H1 (cell line): ENCODE data around the gene KCNQ2. TPM values are rescaled to one million over a fixed set of nuclear protein-coding genes. Genes with fewer than 3 reads are reported as not detected.
A peak's percentile ranks its signal among the peaks of the same experiment; 100 is the strongest.

Source experiments
- CTCF ChIA-PET: fragments of 300-600 bp; sonication (Branson Sonifier 250); formaldehyde crosslinking; loops from one replicate; lab custom pipeline; 2021; ENCODE audit not compliant: partially characterized antibody; lab: Charles Lee
- POLR2A ChIA-PET: fragments of 300-600 bp; sonication (Branson Sonifier 250); formaldehyde crosslinking; loops from one replicate; lab custom pipeline; 2021; ENCODE audit warnings: inconsistent platforms; ENCODE audit not compliant: partially characterized antibody; lab: Charles Lee
- DNase-seq, 2 experiments: peaks; one replicate each; pipeline versions ENCODE4 v3.0.0 to v3.0.0-alpha.2; 2010 to 2022; ENCODE audit warnings: low spot score in 2 of 2, low read depth in 1 of 2, mixed read lengths in 1 of 2
- FAIRE-seq: peaks from 2 replicates; lab custom pipeline; 2011; peaks lifted over from hg19 to GRCh38; lab: Jason Lieb, UNC
- H2AFZ ChIP-seq: 2 replicates; pipeline ENCODE4 v1.8.1; 2012; ENCODE audit warnings: low read length, inconsistent platforms
- H2AK5ac ChIP-seq: 2 replicates; pipeline ENCODE4 v1.6.1; 2013; ENCODE audit warnings: low read depth, low read length
- H2BK120ac ChIP-seq: replicated peaks from 2 replicates; pipeline ENCODE3; 2013; ENCODE audit warnings: low read depth, low read length, inconsistent platforms
- H2BK12ac ChIP-seq: 2 replicates; pipeline ENCODE4 v1.6.1; 2013; ENCODE audit warnings: low read depth, low read length
- H2BK15ac ChIP-seq: 2 replicates; pipeline ENCODE4 v1.6.1; 2013; ENCODE audit warnings: low read length
- H2BK20ac ChIP-seq: 2 replicates; pipeline ENCODE4 v1.6.1; 2013; ENCODE audit warnings: low read length
- H2BK5ac ChIP-seq: 2 replicates; pipeline ENCODE4 v1.6.1; 2013; ENCODE audit warnings: low read depth, low read length
- H3K14ac ChIP-seq: 2 replicates; pipeline ENCODE4 v1.6.1; 2013; ENCODE audit warnings: inconsistent platforms; ENCODE audit not compliant: insufficient read length
- H3K18ac ChIP-seq: 2 replicates; pipeline ENCODE4 v1.6.1; 2013; ENCODE audit warnings: low read length; ENCODE audit errors: extremely low read depth
- H3K23ac ChIP-seq: 2 replicates; pipeline ENCODE4 v1.6.1; 2013; ENCODE audit warnings: inconsistent platforms; ENCODE audit not compliant: insufficient read length
- H3K23me2 ChIP-seq: 2 replicates; pipeline ENCODE4 v1.6.1; 2013; ENCODE audit warnings: low read depth, low read length
- H3K27ac ChIP-seq: 2 replicates; pipeline ENCODE4 v1.6.1; 2011; ENCODE audit warnings: low read depth, low read length, inconsistent platforms
- H3K27me3 ChIP-seq, 4 experiments: replicated peaks in 1 of 4; 1 replicate in 1 of 4; 2 replicates in 3 of 4; pipeline versions ENCODE4 v1.6.1 to v1.8.1; 2011 to 2013; ENCODE audit warnings: low read length in 3 of 4, mild to moderate bottlenecking in 3 of 4, inconsistent platforms in 2 of 4, mixed read lengths in 2 of 4, moderate library complexity in 1 of 4; ENCODE audit not compliant: control insufficient read depth in 3 of 4, insufficient read depth in 3 of 4; ENCODE audit errors: extremely low read depth in 1 of 4
- H3K36me3 ChIP-seq, 4 experiments: 2 replicates each; pipeline versions ENCODE4 v1.6.1 to v1.8.1; 2011 to 2013; ENCODE audit warnings: mild to moderate bottlenecking in 4 of 4, low read length in 3 of 4, moderate library complexity in 2 of 4, control low read depth in 1 of 4, inconsistent platforms in 1 of 4; ENCODE audit not compliant: insufficient read depth in 4 of 4, control insufficient read depth in 2 of 4
- H3K4ac ChIP-seq: replicated peaks from 2 replicates; pipeline ENCODE3; 2013; ENCODE audit warnings: low read length, low read depth, mixed read lengths, inconsistent platforms; ENCODE audit not compliant: insufficient read length
- H3K4me1 ChIP-seq, 4 experiments: replicated peaks in 1 of 4; 1 replicate in 1 of 4; 2 replicates in 3 of 4; pipeline versions ENCODE4 v1.6.1 to v1.8.1; 2011 to 2013; ENCODE audit warnings: low read length in 3 of 4, inconsistent platforms in 2 of 4, mixed read lengths in 1 of 4; ENCODE audit not compliant: insufficient read depth in 4 of 4, control insufficient read depth in 3 of 4
- H3K4me2 ChIP-seq, 2 experiments: 2 replicates each; pipeline versions ENCODE4 v1.6.1 to v1.8.1; 2011 to 2013; ENCODE audit warnings: low read depth in 2 of 2, low read length in 2 of 2, control low read depth in 1 of 2, inconsistent platforms in 1 of 2, mild to moderate bottlenecking in 1 of 2; ENCODE audit not compliant: insufficient read depth in 1 of 2
- H3K4me3 ChIP-seq, 4 experiments: fragments of 200-600, 300-600 bp in 1 of 4; sonication (generic), shearing (Covaris generic), sonication (Bioruptor Twin) in 1 of 4; 2 replicates each; pipeline versions ENCODE4 v1.5.1 to v1.8.1; 2011 to 2016; ENCODE audit warnings: low read length in 4 of 4, low read depth in 3 of 4, control low read depth in 2 of 4, inconsistent platforms in 2 of 4, mild to moderate bottlenecking in 2 of 4, mixed read lengths in 1 of 4, moderate library complexity in 1 of 4; ENCODE audit not compliant: insufficient read depth in 2 of 4; ENCODE audit errors: extremely low read depth in 1 of 4
- H3K56ac ChIP-seq: replicated peaks from 2 replicates; pipeline ENCODE3; 2013; ENCODE audit warnings: low read depth, mild to moderate bottlenecking, mixed read lengths, low read length, inconsistent platforms; ENCODE audit not compliant: insufficient read length
- H3K79me1 ChIP-seq: 2 replicates; pipeline ENCODE4 v1.6.1; 2013; ENCODE audit warnings: low read depth, low read length, control low read depth
- H3K79me2 ChIP-seq, 2 experiments: 2 replicates each; pipeline versions ENCODE4 v1.6.1 to v1.8.1; 2012 to 2013; ENCODE audit warnings: low read length in 2 of 2, mild to moderate bottlenecking in 2 of 2, inconsistent platforms in 1 of 2; ENCODE audit not compliant: insufficient read depth in 2 of 2, control insufficient read depth in 1 of 2
- H3K9ac ChIP-seq, 4 experiments: replicated peaks in 1 of 4; 1 replicate in 1 of 4; 2 replicates in 3 of 4; pipeline versions ENCODE4 v1.6.1 to v1.8.1; 2011 to 2013; ENCODE audit warnings: low read depth in 3 of 4, low read length in 3 of 4, control low read depth in 2 of 4, mild to moderate bottlenecking in 2 of 4, moderate library complexity in 2 of 4, inconsistent platforms in 1 of 4; ENCODE audit errors: extremely low read depth in 1 of 4
- H3K9me3 ChIP-seq, 2 experiments: 2 replicates each; pipeline versions ENCODE4 v1.6.1 to v1.8.1; 2012 to 2013; ENCODE audit warnings: mild to moderate bottlenecking in 2 of 2, moderate library complexity in 2 of 2, control low read depth in 1 of 2, inconsistent platforms in 1 of 2, low read depth in 1 of 2, low read length in 1 of 2, mixed read lengths in 1 of 2; ENCODE audit not compliant: insufficient read depth in 2 of 2
- H4K20me1 ChIP-seq, 2 experiments: replicated peaks in 1 of 2; 2 replicates each; pipeline versions ENCODE3 to v1.8.1; 2011 to 2013; ENCODE audit warnings: inconsistent platforms in 2 of 2, low read length in 2 of 2, mild to moderate bottlenecking in 1 of 2; ENCODE audit not compliant: insufficient read depth in 2 of 2, control insufficient read depth in 1 of 2
- H4K5ac ChIP-seq: 2 replicates; pipeline ENCODE4 v1.6.1; 2013; ENCODE audit warnings: low read length, low read depth, mixed read lengths, inconsistent platforms; ENCODE audit not compliant: insufficient read length
- H4K8ac ChIP-seq: 2 replicates; pipeline ENCODE4 v1.8.0; 2013; ENCODE audit warnings: mild to moderate bottlenecking, moderate library complexity, low read length, inconsistent platforms; ENCODE audit not compliant: insufficient read depth; ENCODE audit errors: extremely low read depth
- H4K91ac ChIP-seq: replicated peaks from 2 replicates; pipeline ENCODE3; 2013; ENCODE audit warnings: low read length, mixed read lengths, inconsistent platforms; ENCODE audit not compliant: insufficient read length
- ASH2L ChIP-seq: fragments of 200-600, 300-600 bp; sonication (generic); IDR thresholded peaks from one replicate; pipeline ENCODE4 v1.7.1; 2017; ENCODE audit warnings: low read length
- CBX5 ChIP-seq: fragments of 300-800, 300-1000 bp; sonication (generic); IDR thresholded peaks from 2 replicates; pipeline ENCODE4 v1.7.1; 2016; ENCODE audit warnings: antibody characterized with exemption, low read length, low read depth
- CEBPB ChIP-seq: IDR thresholded peaks from 2 replicates; pipeline ENCODE4 v1.6.1; 2012; ENCODE audit warnings: low read depth, low read length
- EZH2 ChIP-seq: fragments of 200-600 bp; sonication (generic); IDR thresholded peaks from 2 replicates; pipeline ENCODE4 v1.7.1; 2012; ENCODE audit warnings: low read depth, mild to moderate bottlenecking, moderate library complexity, low read length, inconsistent platforms; ENCODE audit not compliant: severe bottlenecking
- JUND ChIP-seq: IDR thresholded peaks from 2 replicates; pipeline ENCODE4 v1.6.1; 2011; ENCODE audit warnings: mild to moderate bottlenecking, improper control_type of control experiment, low read length
- KDM1A ChIP-seq: fragments of 200-600, 300-600 bp; sonication (generic); IDR thresholded peaks from 2 replicates; pipeline ENCODE4 v1.7.1; 2016; ENCODE audit warnings: mild to moderate bottlenecking, low read length, borderline replicate concordance
- MAX ChIP-seq: IDR thresholded peaks from 2 replicates; pipeline ENCODE4 v1.6.1; 2012; ENCODE audit warnings: inconsistent platforms
- SAP30 ChIP-seq: fragments of 300-600 bp; sonication (generic); IDR thresholded peaks from 2 replicates; pipeline ENCODE4 v1.7.1; 2012; ENCODE audit warnings: low read length, moderate library complexity, mild to moderate bottlenecking, inconsistent platforms; ENCODE audit not compliant: insufficient read depth, insufficient replicate concordance
- whole genome bisulfite sequencing, 2 experiments: shearing (Covaris generic) in 1 of 2; methylation state at CpG; one replicate each; pipeline versions ENCODE4 v1.1.6 to v1.1.7; 2013 to 2015; ENCODE audit warnings: low lambda C conversion rate in 2 of 2, mixed read lengths in 2 of 2, inconsistent platforms in 1 of 2, low coverage in 1 of 2, missing lambda C conversion rate in 1 of 2; ENCODE audit not compliant: insufficient replicate concordance in 2 of 2, insufficient coverage in 1 of 2, insufficient read length in 1 of 2; ENCODE audit errors: extremely low coverage in 1 of 2, missing lambda C conversion rate in 1 of 2; 5-methylcytosine and 5-hydroxymethylcytosine counted together
- polyA plus RNA-seq, 7 experiments: library from polyadenylated mRNA; depleted of rRNA in 3 of 7; stranded (reverse) in 5 of 7; unstranded in 2 of 7; fragments of >200 nt in 5 of 7; fragments of 200-250 nt in 2 of 7; gene quantifications; 1 replicate in 5 of 7; 2 replicates in 1 of 7; 4 replicates in 1 of 7; pipeline versions ENCODE4 v1.2.1 to v1.2.3, GENCODE V29; 2011 to 2013; ENCODE audit warnings: missing spikeins in 2 of 7, mixed read lengths in 2 of 7
- total RNA-seq: library from RNA; stranded (reverse); fragmentation: NEBNext Ultra II Directional; extraction: Animal tissue kit (Norgen Biotek cat#: 25700); gene quantifications from 2 replicates; pipeline ENCODE4 v1.2.1, GENCODE V29; 2021

KCNQ2 gene
- total and polyA plus RNA-seq, 2 of the 8 experiments (the other 6 are each of a cell fraction or from before 2014, with no cell fraction given), result 82.6 to 243 TPM

DNA sequence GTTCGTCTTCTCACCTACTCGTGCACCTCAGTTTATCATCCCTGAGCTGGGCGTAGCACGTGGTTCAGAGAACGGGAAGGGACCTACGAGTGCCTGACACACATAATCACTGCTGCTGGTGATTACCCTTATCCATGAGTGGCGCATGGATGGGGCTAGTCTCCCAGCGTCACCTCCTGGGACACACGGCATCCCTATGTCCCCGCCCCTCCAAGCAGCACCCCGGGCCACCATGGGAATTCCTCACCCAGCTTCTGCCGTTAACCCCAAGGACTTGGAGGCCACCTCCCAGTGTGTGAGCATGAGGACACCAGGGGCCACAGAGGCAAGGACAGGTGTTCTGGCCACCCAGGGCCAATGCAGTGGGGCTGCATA, 121.1 kb downstream of the KCNQ2 start:
- H3K9me3 ChIP-seq, result peaks cover 0 to 8% of the 10 kb centered on the region in 2 experiments; a peak in 2 of 4 replicates
- POLR2A ChIA-PET, result interaction anchor here (1.2 to 1.6 kb wide), 2 partner anchors 11 to 57 kb away, joined by 3 read pairs; no protein-coding TSS in a partner anchor
- no peak overlapping the region for H2BK120ac ChIP-seq
- no peak overlapping the region for H3K4ac ChIP-seq
- H2AFZ ChIP-seq, result no peak overlapping the region
- H3K4me3 ChIP-seq, result no peak overlapping the region
- no peak overlapping the region for H3K23ac ChIP-seq
- CTCF ChIA-PET, result interaction anchor here (1.0 to 2.1 kb wide), 4 partner anchors 30 to 379 kb away, joined by 3 to 14 read pairs (median 7); no protein-coding TSS in a partner anchor
- H3K23me2 ChIP-seq, result no peaks in the 10 kb centered on the region
- WGBS, 2 experiments, result 91% methylated on average over 12 of the region's 12 CpGs; no CpG with 5 or more reads in 1 of the 2 experiments
- H3K4me2 ChIP-seq, result no peak overlapping the region
- 0 out of 2 replicates have a peak overlapping the region, but pooled peaks have one; percentile 1 for H2BK12ac ChIP-seq
- H4K8ac ChIP-seq, result no peak overlapping the region
- no peak overlapping the region for H2AK5ac ChIP-seq
- H3K27me3 ChIP-seq, result no peaks in the 10 kb centered on the region
- no peaks in the 10 kb centered on the region for H3K79me2 ChIP-seq
- no peak overlapping the region for H2BK15ac ChIP-seq
- no peak overlapping the region for H2BK20ac ChIP-seq
- H4K5ac ChIP-seq, result no peak overlapping the region
- no peak overlapping the region for H3K56ac ChIP-seq
- no peak overlapping the region for H3K14ac ChIP-seq
- H3K36me3 ChIP-seq, result no peaks in the 10 kb centered on the region
- no peak overlapping the region for H2BK5ac ChIP-seq
- H4K91ac ChIP-seq, result no peak overlapping the region
- TF ChIP-seq KDM1A (peak; percentile 38; the same call in 1 of the 2 replicates), MAX (no peak), CBX5 (no peak), CEBPB (no peak), ASH2L (no peak), EZH2 (no peak), JUND (no peak), SAP30 (no peak)
- no peak for DNase-seq
- H3K9ac ChIP-seq, result no peak overlapping the region
- H3K27ac ChIP-seq, result no peak overlapping the region
- H4K20me1 ChIP-seq, result peaks cover 0 to 2% of the 10 kb centered on the region in 2 experiments
- no peaks in the 10 kb centered on the region for H3K79me1 ChIP-seq
- H3K18ac ChIP-seq, result no peak overlapping the region
- H3K4me1 ChIP-seq, result peaks cover 0 to 11% (median 8%) of the 10 kb centered on the region in 4 experiments; a peak in 5 of 7 replicates
- FAIRE-seq, result no peak
